Measurements from ENCODE around the gene CLECL1. TPM values are rescaled to one million over a fixed set of nuclear protein-coding genes. Genes with fewer than 3 reads are reported as not detected.
A peak's percentile ranks its signal among the peaks of the same experiment; 100 is the strongest.

CLECL1 gene
- total and polyA plus RNA-seq, 9 of the 15 experiments (the other 6 are each of a cell fraction or from before 2014, with no cell fraction given), result 0.13 to 0.25 TPM; not detected in 7

DNA sequence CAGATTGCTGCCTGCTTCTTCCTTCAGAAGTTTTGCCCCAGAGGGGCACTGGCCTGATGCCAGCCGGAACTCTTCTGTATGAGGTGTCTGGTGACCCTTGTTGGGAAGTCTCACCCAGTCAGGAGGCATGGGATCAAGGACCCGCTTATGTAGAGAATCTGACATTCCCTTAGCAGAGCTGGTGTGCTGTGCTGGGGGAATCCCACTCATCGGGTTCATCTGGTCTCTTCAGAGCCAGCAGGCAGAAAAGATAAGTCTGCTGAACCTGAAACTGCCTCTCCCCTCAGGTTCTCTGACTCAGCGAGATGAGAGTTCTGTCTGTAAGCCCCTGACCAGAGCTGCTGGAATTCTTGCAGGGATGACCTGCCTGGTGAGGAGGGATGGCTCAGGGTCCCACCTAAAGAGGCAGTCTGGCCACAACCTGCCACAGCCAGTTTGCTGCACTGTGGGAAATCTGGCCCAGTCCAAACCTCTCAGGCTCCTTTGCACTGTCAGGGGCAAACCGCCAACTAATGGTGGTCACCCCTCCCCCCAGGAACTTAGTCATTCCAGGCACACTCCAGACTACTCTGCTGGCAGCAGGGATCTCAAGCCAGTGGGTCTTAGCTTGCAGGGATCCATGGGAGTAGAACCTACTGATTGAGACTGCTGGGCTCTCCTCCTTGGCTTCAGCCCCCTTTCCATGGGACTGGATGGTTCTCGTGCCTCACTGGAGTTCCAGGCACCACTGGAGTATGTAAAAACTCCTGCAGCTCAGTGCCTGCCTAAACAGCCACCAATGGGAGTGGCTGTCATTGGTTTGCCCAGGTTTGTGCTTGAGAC lies 59.3 kb downstream of the CLECL1 start (continued):
- TF ChIP-seq, protein P1, sequence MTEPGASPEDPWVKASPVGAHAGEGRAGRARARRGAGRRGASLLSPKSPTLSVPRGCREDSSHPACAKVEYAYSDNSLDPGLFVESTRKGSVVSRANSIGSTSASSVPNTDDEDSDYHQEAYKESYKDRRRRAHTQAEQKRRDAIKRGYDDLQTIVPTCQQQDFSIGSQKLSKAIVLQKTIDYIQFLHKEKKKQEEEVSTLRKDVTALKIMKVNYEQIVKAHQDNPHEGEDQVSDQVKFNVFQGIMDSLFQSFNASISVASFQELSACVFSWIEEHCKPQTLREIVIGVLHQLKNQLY (CRISPR knock-in tag; conservative IDR thresholded peaks at IDR 0.05), result no peak
- TF ChIP-seq ARID1B (IDR thresholded peaks at IDR 0.05) (peak; percentile 91), CC2D1A (IDR thresholded peaks at IDR 0.05) (0 out of 2 replicates have a peak, but pooled peaks have one; percentile 35), SAFB (IDR thresholded peaks at IDR 0.05; ENCODE audit: borderline replicate concordance, low read depth, low read length) (no peak), MAFK (IDR thresholded peaks at IDR 0.05; ENCODE audit: low read length) (peak; percentile 47; the same call in 1 of the 2 replicates), CXXC5 (CRISPR knock-in tag; IDR thresholded peaks at IDR 0.05) (no peak), DACH1 (IDR thresholded peaks at IDR 0.05; ENCODE audit: partially characterized antibody) (no peak), SNRNP70 (optimal IDR thresholded peaks at IDR 0.05; ENCODE audit: low read depth, low read length) (no peak), ZNF24 (IDR thresholded peaks at IDR 0.05) (no peak), GABPB1 (CRISPR knock-in tag; IDR thresholded peaks at IDR 0.05) (no peak), NR1H2 (CRISPR knock-in tag; IDR thresholded peaks at IDR 0.05) (no peak), ZNF311 (CRISPR knock-in tag; IDR thresholded peaks at IDR 0.05) (no peak), BHLHE40 (IDR thresholded peaks at IDR 0.05; ENCODE audit: low read length) (no peak), CTBP1 (IDR thresholded peaks at IDR 0.05; ENCODE audit: borderline replicate concordance) (peak; percentile 62), ZNF586 (CRISPR knock-in tag; conservative IDR thresholded peaks at IDR 0.05) (no peak), ATF7 (IDR thresholded peaks at IDR 0.05) (peak; percentile 52; the same call in 1 of the 2 replicates), E2F3 (CRISPR knock-in tag; IDR thresholded peaks at IDR 0.05) (no peak)
- TF ChIP-seq, protein P2, sequence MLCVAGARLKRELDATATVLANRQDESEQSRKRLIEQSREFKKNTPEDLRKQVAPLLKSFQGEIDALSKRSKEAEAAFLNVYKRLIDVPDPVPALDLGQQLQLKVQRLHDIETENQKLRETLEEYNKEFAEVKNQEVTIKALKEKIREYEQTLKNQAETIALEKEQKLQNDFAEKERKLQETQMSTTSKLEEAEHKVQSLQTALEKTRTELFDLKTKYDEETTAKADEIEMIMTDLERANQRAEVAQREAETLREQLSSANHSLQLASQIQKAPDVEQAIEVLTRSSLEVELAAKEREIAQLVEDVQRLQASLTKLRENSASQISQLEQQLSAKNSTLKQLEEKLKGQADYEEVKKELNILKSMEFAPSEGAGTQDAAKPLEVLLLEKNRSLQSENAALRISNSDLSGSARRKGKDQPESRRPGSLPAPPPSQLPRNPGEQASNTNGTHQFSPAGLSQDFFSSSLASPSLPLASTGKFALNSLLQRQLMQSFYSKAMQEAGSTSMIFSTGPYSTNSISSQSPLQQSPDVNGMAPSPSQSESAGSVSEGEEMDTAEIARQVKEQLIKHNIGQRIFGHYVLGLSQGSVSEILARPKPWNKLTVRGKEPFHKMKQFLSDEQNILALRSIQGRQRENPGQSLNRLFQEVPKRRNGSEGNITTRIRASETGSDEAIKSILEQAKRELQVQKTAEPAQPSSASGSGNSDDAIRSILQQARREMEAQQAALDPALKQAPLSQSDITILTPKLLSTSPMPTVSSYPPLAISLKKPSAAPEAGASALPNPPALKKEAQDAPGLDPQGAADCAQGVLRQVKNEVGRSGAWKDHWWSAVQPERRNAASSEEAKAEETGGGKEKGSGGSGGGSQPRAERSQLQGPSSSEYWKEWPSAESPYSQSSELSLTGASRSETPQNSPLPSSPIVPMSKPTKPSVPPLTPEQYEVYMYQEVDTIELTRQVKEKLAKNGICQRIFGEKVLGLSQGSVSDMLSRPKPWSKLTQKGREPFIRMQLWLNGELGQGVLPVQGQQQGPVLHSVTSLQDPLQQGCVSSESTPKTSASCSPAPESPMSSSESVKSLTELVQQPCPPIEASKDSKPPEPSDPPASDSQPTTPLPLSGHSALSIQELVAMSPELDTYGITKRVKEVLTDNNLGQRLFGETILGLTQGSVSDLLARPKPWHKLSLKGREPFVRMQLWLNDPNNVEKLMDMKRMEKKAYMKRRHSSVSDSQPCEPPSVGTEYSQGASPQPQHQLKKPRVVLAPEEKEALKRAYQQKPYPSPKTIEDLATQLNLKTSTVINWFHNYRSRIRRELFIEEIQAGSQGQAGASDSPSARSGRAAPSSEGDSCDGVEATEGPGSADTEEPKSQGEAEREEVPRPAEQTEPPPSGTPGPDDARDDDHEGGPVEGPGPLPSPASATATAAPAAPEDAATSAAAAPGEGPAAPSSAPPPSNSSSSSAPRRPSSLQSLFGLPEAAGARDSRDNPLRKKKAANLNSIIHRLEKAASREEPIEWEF (CRISPR knock-in tag; IDR thresholded peaks at IDR 0.05), result 0 out of 2 replicates have a peak, but pooled peaks have one; percentile 28
- TF ChIP-seq, protein P3, sequence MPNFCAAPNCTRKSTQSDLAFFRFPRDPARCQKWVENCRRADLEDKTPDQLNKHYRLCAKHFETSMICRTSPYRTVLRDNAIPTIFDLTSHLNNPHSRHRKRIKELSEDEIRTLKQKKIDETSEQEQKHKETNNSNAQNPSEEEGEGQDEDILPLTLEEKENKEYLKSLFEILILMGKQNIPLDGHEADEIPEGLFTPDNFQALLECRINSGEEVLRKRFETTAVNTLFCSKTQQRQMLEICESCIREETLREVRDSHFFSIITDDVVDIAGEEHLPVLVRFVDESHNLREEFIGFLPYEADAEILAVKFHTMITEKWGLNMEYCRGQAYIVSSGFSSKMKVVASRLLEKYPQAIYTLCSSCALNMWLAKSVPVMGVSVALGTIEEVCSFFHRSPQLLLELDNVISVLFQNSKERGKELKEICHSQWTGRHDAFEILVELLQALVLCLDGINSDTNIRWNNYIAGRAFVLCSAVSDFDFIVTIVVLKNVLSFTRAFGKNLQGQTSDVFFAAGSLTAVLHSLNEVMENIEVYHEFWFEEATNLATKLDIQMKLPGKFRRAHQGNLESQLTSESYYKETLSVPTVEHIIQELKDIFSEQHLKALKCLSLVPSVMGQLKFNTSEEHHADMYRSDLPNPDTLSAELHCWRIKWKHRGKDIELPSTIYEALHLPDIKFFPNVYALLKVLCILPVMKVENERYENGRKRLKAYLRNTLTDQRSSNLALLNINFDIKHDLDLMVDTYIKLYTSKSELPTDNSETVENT (CRISPR knock-in tag; IDR thresholded peaks at IDR 0.05), result no peak
- TF ChIP-seq, protein P4, sequence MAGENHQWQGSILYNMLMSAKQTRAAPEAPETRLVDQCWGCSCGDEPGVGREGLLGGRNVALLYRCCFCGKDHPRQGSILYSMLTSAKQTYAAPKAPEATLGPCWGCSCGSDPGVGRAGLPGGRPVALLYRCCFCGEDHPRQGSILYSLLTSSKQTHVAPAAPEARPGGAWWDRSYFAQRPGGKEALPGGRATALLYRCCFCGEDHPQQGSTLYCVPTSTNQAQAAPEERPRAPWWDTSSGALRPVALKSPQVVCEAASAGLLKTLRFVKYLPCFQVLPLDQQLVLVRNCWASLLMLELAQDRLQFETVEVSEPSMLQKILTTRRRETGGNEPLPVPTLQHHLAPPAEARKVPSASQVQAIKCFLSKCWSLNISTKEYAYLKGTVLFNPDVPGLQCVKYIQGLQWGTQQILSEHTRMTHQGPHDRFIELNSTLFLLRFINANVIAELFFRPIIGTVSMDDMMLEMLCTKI (IDR thresholded peaks at IDR 0.05; ENCODE audit: partially characterized antibody), result no peak
